HEK293 (cell line): ENCODE measurements around the gene HOXA3.
A peak's percentile ranks its signal among the peaks of the same experiment; 100 is the strongest.

Source experiments
- CTCF ChIA-PET: fragments of 350-600 bp; formaldehyde crosslinking; extraction: SDS; loops from one replicate; lab custom pipeline; 2021; ENCODE audit warnings: antibody characterized with exemption; lab: Yijun Ruan, JAX
- POLR2A ChIA-PET: fragments of 300-600 bp; formaldehyde crosslinking; extraction: SDS; loops from one replicate; lab custom pipeline; 2020; ENCODE audit warnings: antibody characterized with exemption, inconsistent platforms; lab: Yijun Ruan, JAX
- H3K27ac ChIP-seq: fragments of 200-500 bp; sonication (Bioruptor generic); 2 replicates; pipeline ENCODE4 v1.5.1; 2014; ENCODE audit warnings: low read depth, low read length, control low read depth, inconsistent platforms; ENCODE audit errors: extremely low read depth
- H3K36me3 ChIP-seq, 2 experiments: fragments of 200-500 bp in 1 of 2; sonication (Bioruptor generic) in 1 of 2; 1 replicate in 1 of 2; 2 replicates in 1 of 2; pipeline ENCODE4 v1.5.1; 2014 to 2017; ENCODE audit warnings: inconsistent platforms in 2 of 2, low read length in 2 of 2; ENCODE audit not compliant: control insufficient read depth in 2 of 2, insufficient read depth in 1 of 2
- H3K4me1 ChIP-seq: fragments of 200-500 bp; sonication (Bioruptor generic); 2 replicates; pipeline ENCODE4 v1.5.1; 2014; ENCODE audit warnings: mild to moderate bottlenecking, low read length, inconsistent platforms; ENCODE audit not compliant: control insufficient read depth, insufficient read depth
- H3K4me3 ChIP-seq: 2 replicates; pipeline ENCODE4 v1.5.1; 2011; ENCODE audit warnings: low read depth, mild to moderate bottlenecking, control low read depth, low read length, moderate library complexity
- H3K9me3 ChIP-seq: fragments of 200-500 bp; sonication (Bioruptor generic); 2 replicates; pipeline ENCODE4 v1.5.1; 2014; ENCODE audit warnings: low read depth, low read length, inconsistent platforms; ENCODE audit not compliant: control insufficient read depth, insufficient read depth
- GFI1B ChIP-seq: fragments of 450-650 bp; formaldehyde crosslinking; IDR thresholded peaks from 2 replicates; pipeline ENCODE4 v1.5.1; 2016; ENCODE audit warnings: missing biosample characterization, missing genetic modification characterization
- GLIS2 ChIP-seq: fragments of 450-650 bp; formaldehyde crosslinking; IDR thresholded peaks from 2 replicates; pipeline ENCODE4 v1.5.1; 2016; ENCODE audit warnings: missing biosample characterization, missing genetic modification characterization
- IKZF3 ChIP-seq: fragments of 450-650 bp; IDR thresholded peaks from 2 replicates; pipeline ENCODE4 v1.5.0; 2018; ENCODE audit warnings: missing biosample characterization, mild to moderate bottlenecking, missing genetic modification characterization, moderate library complexity
- OSR2 ChIP-seq: fragments of 450-650 bp; formaldehyde crosslinking; IDR thresholded peaks from 2 replicates; pipeline ENCODE4 v1.5.1; 2016; ENCODE audit warnings: missing biosample characterization, missing genetic modification characterization
- OVOL3 ChIP-seq: fragments of 450-650 bp; formaldehyde crosslinking; IDR thresholded peaks from 2 replicates; pipeline ENCODE4 v1.5.1; 2016; ENCODE audit warnings: missing biosample characterization, missing genetic modification characterization
- PRDM1 ChIP-seq: fragments of 450-650 bp; formaldehyde crosslinking; IDR thresholded peaks from 2 replicates; pipeline ENCODE4; 2016; ENCODE audit warnings: missing biosample characterization, missing genetic modification characterization
- WT1 ChIP-seq: fragments of 450-650 bp; formaldehyde crosslinking; IDR thresholded peaks from 2 replicates; pipeline ENCODE4 v1.5.1; 2016; ENCODE audit warnings: missing biosample characterization, missing genetic modification characterization
- ZBTB7A ChIP-seq: fragments of 450-650 bp; formaldehyde crosslinking; IDR thresholded peaks from 2 replicates; pipeline ENCODE4 v1.5.1; 2016; ENCODE audit warnings: low read depth, missing biosample characterization, missing genetic modification characterization
- ZIC2 ChIP-seq: fragments of 450-650 bp; formaldehyde crosslinking; IDR thresholded peaks from 2 replicates; pipeline ENCODE4 v1.5.1; 2016; ENCODE audit warnings: missing biosample characterization, missing genetic modification characterization
- ZNF114 ChIP-seq: fragments of 450-650 bp; formaldehyde crosslinking; IDR thresholded peaks from 2 replicates; pipeline ENCODE4 v1.5.0; 2017; ENCODE audit warnings: missing biosample characterization, missing genetic modification characterization
- ZNF146 ChIP-seq: fragments of 450-650 bp; formaldehyde crosslinking; IDR thresholded peaks from 2 replicates; pipeline ENCODE4 v1.5.1; 2016; ENCODE audit warnings: missing biosample characterization, missing genetic modification characterization
- ZNF174 ChIP-seq: fragments of 450-650 bp; formaldehyde crosslinking; IDR thresholded peaks from 2 replicates; pipeline ENCODE4 v1.5.0; 2017; ENCODE audit warnings: missing biosample characterization, mild to moderate bottlenecking, missing genetic modification characterization
- ZNF19 ChIP-seq: fragments of 450-650 bp; formaldehyde crosslinking; IDR thresholded peaks from 2 replicates; pipeline ENCODE4; 2016; ENCODE audit warnings: missing biosample characterization, missing genetic modification characterization, low read depth
- ZNF239 ChIP-seq: fragments of 450-650 bp; formaldehyde crosslinking; IDR thresholded peaks from 2 replicates; pipeline ENCODE4 v1.5.1; 2016; ENCODE audit warnings: missing biosample characterization, missing genetic modification characterization
- ZNF350 ChIP-seq: fragments of 450-650 bp; formaldehyde crosslinking; IDR thresholded peaks from 2 replicates; pipeline ENCODE4 v1.5.0; 2017; ENCODE audit warnings: missing biosample characterization, mild to moderate bottlenecking, missing genetic modification characterization
- ZNF366 ChIP-seq: fragments of 450-650 bp; formaldehyde crosslinking; conservative IDR thresholded peaks from 2 replicates; pipeline ENCODE4 v1.5.1; 2016; ENCODE audit warnings: missing biosample characterization, missing genetic modification characterization
- ZNF433 ChIP-seq: fragments of 450-650 bp; formaldehyde crosslinking; IDR thresholded peaks from 2 replicates; pipeline ENCODE4 v1.5.1; 2016; ENCODE audit warnings: missing biosample characterization, missing genetic modification characterization, low read depth
- ZNF747 ChIP-seq: fragments of 450-650 bp; formaldehyde crosslinking; IDR thresholded peaks from 2 replicates; pipeline ENCODE4 v1.5.1; 2016; ENCODE audit warnings: missing biosample characterization, missing genetic modification characterization
- ZSCAN16 ChIP-seq: fragments of 450-650 bp; formaldehyde crosslinking; IDR thresholded peaks from 2 replicates; pipeline ENCODE4 v1.5.1; 2016; ENCODE audit warnings: missing biosample characterization, missing genetic modification characterization
- TF ChIP-seq, protein P1 (sequence below): fragments of 450-650 bp; formaldehyde crosslinking; IDR thresholded peaks from 2 replicates; pipeline ENCODE4 v1.5.1; 2016; ENCODE audit warnings: missing biosample characterization, missing genetic modification characterization, low read depth
- TF ChIP-seq, protein P2 (sequence below): sonication (generic); formaldehyde crosslinking; IDR thresholded peaks from 2 replicates; pipeline ENCODE4 v1.8.1; 2022; ENCODE audit warnings: mild to moderate bottlenecking, moderate library complexity, missing genetic modification reagents
- TF ChIP-seq, protein P3 (sequence below): fragments of 450-650 bp; formaldehyde crosslinking; IDR thresholded peaks from 2 replicates; pipeline ENCODE4 v1.5.1; 2017; ENCODE audit warnings: missing biosample characterization, mild to moderate bottlenecking, missing genetic modification characterization, moderate library complexity
- TF ChIP-seq, protein P4 (sequence below): fragments of 450-650 bp; formaldehyde crosslinking; IDR thresholded peaks from 2 replicates; pipeline ENCODE4 v1.5.1; 2016; ENCODE audit warnings: missing biosample characterization, missing genetic modification characterization
- TF ChIP-seq, protein P5 (sequence below): fragments of 450-650 bp; formaldehyde crosslinking; IDR thresholded peaks from 2 replicates; pipeline ENCODE4 v1.5.1; 2017; ENCODE audit warnings: missing biosample characterization, missing genetic modification characterization
- TF ChIP-seq, protein P6 (sequence below): fragments of 450-650 bp; formaldehyde crosslinking; IDR thresholded peaks from 2 replicates; pipeline ENCODE4 v1.5.1; 2016; ENCODE audit warnings: missing biosample characterization, missing genetic modification characterization, borderline replicate concordance

The HOXA3 gene

DNA sequence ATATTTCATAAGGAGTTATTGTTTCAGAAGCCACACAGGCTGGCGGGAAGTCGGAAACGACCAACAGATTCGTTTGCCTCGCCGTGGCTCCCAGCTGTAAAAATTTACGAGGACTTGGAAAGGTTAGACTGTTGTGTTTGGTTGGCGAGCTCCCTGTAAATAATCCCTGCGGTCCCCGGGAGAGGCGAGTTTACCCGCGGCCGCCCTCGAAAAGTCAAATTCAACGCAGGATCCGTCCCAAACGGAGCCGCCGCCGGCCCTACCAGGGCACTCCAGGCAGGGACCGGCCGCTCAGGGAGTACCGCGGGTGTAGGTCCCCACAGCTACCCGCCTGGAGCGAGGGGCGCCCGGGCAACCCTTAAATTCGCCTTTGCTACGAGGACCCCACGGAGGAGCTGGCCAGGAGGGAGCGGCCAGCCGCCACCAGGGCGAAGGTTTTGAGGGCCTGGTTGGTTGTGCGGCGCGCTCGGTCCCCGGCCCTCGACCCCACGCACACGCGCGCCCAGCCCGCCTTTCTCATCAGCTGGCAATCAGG, 13.7 kb upstream of the HOXA3 start (continued):
- TF ChIP-seq, protein P1, sequence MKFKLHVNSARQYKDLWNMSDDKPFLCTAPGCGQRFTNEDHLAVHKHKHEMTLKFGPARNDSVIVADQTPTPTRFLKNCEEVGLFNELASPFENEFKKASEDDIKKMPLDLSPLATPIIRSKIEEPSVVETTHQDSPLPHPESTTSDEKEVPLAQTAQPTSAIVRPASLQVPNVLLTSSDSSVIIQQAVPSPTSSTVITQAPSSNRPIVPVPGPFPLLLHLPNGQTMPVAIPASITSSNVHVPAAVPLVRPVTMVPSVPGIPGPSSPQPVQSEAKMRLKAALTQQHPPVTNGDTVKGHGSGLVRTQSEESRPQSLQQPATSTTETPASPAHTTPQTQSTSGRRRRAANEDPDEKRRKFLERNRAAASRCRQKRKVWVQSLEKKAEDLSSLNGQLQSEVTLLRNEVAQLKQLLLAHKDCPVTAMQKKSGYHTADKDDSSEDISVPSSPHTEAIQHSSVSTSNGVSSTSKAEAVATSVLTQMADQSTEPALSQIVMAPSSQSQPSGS (tag by site-specific recombination), result no peak
- TF ChIP-seq ZNF174, result no peak
- no peak for TF ChIP-seq ZNF146 (tag by site-specific recombination)
- TF ChIP-seq ZNF366 (tag by site-specific recombination), result peak; percentile 76; the same call in 1 of the 2 replicates
- TF ChIP-seq OSR2 (tag by site-specific recombination), result peak; percentile 99
- TF ChIP-seq, protein P2, sequence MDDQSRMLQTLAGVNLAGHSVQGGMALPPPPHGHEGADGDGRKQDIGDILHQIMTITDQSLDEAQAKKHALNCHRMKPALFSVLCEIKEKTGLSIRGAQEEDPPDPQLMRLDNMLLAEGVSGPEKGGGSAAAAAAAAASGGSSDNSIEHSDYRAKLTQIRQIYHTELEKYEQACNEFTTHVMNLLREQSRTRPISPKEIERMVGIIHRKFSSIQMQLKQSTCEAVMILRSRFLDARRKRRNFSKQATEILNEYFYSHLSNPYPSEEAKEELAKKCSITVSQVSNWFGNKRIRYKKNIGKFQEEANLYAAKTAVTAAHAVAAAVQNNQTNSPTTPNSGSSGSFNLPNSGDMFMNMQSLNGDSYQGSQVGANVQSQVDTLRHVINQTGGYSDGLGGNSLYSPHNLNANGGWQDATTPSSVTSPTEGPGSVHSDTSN (CRISPR knock-in tag), result no peak
- no peak for TF ChIP-seq OVOL3
- TF ChIP-seq, protein P3, sequence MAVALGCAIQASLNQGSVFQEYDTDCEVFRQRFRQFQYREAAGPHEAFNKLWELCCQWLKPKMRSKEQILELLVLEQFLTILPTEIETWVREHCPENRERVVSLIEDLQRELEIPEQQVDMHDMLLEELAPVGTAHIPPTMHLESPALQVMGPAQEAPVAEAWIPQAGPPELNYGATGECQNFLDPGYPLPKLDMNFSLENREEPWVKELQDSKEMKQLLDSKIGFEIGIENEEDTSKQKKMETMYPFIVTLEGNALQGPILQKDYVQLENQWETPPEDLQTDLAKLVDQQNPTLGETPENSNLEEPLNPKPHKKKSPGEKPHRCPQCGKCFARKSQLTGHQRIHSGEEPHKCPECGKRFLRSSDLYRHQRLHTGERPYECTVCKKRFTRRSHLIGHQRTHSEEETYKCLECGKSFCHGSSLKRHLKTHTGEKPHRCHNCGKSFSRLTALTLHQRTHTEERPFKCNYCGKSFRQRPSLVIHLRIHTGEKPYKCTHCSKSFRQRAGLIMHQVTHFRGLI (tag by site-specific recombination), result 0 out of 2 replicates have a peak, but pooled peaks have one; percentile 4
- TF ChIP-seq ZBTB7A (tag by site-specific recombination), result peak; percentile 14; the same call in 1 of the 2 replicates
- TF ChIP-seq ZNF433 (tag by site-specific recombination), result no peak
- TF ChIP-seq ZNF350 (tag by site-specific recombination), result no peak
- TF ChIP-seq ZSCAN16, result 0 out of 2 replicates have a peak, but pooled peaks have one; percentile 5
- no peak for TF ChIP-seq ZNF114 (tag by site-specific recombination)
- peak; percentile 70 for TF ChIP-seq GLIS2 (tag by site-specific recombination)
- TF ChIP-seq ZNF19 (tag by site-specific recombination), result no peak
- TF ChIP-seq PRDM1 (tag by site-specific recombination), result no peak
- TF ChIP-seq, all 188 proteins: peak for 19

DNA sequence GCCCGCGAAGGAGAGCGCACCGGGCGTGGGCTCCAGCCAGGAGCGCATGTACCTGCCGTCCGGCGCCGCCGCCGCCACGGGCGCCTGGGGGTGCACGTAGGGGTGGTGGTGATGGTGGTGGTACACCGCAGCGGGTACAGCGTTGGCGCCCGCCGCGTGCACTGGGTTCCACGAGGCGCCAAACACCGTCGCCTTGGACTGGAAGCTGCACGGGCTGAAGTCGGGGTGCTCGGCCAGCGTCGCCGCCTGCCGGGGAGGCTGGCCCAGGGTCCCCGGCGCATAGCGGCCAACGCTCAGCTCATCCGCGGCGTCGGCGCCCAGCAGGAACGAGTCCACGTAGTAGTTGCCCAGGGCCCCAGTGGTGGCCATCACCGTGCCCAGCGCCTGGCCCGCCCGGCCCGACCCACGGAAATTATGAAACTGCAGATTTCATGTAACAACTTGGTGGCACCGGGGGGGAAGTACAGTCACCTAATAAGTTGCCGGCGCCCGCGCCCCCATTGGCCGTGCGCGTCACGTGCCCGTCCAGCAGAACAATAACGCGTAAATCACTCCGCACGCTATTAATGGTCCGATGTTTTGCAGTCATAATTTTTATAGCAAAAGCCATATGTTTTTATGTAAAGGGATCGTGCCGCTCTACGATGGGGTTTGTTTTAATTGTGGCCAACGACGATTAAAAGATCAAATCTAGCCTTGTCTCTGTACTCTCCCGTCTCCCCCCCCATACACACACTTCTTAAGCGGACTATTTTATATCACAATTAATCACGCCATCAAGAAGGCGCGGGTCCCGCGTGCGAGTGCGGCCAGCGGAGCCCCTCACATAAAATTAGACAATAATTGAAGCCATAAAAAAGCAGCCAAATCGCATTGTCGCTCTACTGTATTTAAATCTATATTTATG, 13.0 kb upstream of the HOXA3 start, which contains the start of gene HOXA9:
Gene HOXA9, minus strand, starts transcription at position 449 of the 907 bp plus-strand sequence. Its CDS starts 80 bp downstream, at position 369.
- ChIA-PET POLR2A (interaction anchor here (0.6 to 2.5 kb wide), 13 partner anchors 8 to 1303 kb away, joined by 3 to 21 read pairs (median 4); partner anchors contain the start of genes HOXA10, HOXA11 and HOXA5), CTCF (no interaction called here)
- Histone ChIP-seq H3K36me3 (peaks cover 18 to 41% of the 10 kb centered on the region in 2 experiments), H3K4me1 (peaks cover 7% of the 10 kb centered on the region), H3K4me3 (peak within 1 kb of the TSS; percentile 76), H3K27ac (peak within 1 kb of the TSS; percentile 100), H3K9me3 (no peaks in the 10 kb centered on the region)
- TF ChIP-seq, protein P4, sequence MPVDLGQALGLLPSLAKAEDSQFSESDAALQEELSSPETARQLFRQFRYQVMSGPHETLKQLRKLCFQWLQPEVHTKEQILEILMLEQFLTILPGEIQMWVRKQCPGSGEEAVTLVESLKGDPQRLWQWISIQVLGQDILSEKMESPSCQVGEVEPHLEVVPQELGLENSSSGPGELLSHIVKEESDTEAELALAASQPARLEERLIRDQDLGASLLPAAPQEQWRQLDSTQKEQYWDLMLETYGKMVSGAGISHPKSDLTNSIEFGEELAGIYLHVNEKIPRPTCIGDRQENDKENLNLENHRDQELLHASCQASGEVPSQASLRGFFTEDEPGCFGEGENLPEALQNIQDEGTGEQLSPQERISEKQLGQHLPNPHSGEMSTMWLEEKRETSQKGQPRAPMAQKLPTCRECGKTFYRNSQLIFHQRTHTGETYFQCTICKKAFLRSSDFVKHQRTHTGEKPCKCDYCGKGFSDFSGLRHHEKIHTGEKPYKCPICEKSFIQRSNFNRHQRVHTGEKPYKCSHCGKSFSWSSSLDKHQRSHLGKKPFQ (tag by site-specific recombination), result peak; percentile 93
- TF ChIP-seq WT1 (tag by site-specific recombination) (peak; percentile 98), GFI1B (tag by site-specific recombination) (peak; percentile 97), ZIC2 (tag by site-specific recombination) (peak; percentile 71), IKZF3 (tag by site-specific recombination) (no peak), ZNF747 (tag by site-specific recombination) (no peak), ZNF239 (tag by site-specific recombination) (0 out of 2 replicates have a peak, but pooled peaks have one; percentile 24)
- TF ChIP-seq, protein P5, sequence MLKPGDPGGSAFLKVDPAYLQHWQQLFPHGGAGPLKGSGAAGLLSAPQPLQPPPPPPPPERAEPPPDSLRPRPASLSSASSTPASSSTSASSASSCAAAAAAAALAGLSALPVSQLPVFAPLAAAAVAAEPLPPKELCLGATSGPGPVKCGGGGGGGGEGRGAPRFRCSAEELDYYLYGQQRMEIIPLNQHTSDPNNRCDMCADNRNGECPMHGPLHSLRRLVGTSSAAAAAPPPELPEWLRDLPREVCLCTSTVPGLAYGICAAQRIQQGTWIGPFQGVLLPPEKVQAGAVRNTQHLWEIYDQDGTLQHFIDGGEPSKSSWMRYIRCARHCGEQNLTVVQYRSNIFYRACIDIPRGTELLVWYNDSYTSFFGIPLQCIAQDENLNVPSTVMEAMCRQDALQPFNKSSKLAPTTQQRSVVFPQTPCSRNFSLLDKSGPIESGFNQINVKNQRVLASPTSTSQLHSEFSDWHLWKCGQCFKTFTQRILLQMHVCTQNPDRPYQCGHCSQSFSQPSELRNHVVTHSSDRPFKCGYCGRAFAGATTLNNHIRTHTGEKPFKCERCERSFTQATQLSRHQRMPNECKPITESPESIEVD, result peak; percentile 100
- TF ChIP-seq, protein P6, sequence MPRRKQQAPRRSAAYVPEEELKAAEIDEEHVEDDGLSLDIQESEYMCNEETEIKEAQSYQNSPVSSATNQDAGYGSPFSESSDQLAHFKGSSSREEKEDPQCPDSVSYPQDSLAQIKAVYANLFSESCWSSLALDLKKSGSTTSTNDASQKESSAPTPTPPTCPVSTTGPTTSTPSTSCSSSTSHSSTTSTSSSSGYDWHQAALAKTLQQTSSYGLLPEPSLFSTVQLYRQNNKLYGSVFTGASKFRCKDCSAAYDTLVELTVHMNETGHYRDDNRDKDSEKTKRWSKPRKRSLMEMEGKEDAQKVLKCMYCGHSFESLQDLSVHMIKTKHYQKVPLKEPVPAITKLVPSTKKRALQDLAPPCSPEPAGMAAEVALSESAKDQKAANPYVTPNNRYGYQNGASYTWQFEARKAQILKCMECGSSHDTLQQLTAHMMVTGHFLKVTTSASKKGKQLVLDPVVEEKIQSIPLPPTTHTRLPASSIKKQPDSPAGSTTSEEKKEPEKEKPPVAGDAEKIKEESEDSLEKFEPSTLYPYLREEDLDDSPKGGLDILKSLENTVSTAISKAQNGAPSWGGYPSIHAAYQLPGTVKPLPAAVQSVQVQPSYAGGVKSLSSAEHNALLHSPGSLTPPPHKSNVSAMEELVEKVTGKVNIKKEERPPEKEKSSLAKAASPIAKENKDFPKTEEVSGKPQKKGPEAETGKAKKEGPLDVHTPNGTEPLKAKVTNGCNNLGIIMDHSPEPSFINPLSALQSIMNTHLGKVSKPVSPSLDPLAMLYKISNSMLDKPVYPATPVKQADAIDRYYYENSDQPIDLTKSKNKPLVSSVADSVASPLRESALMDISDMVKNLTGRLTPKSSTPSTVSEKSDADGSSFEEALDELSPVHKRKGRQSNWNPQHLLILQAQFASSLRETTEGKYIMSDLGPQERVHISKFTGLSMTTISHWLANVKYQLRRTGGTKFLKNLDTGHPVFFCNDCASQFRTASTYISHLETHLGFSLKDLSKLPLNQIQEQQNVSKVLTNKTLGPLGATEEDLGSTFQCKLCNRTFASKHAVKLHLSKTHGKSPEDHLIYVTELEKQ (tag by site-specific recombination), result peak; percentile 95
